HG03097 (cell line): Measurements from ENCODE around the gene NRL.

Experiments
- ATAC-seq: cut with Tn5 transposase; IDR thresholded peaks from one replicate; pipeline ENCODE4 v1.9.1; 2021; ENCODE audit not compliant: unreplicated experiment, low FRiP score

NRL gene

DNA sequence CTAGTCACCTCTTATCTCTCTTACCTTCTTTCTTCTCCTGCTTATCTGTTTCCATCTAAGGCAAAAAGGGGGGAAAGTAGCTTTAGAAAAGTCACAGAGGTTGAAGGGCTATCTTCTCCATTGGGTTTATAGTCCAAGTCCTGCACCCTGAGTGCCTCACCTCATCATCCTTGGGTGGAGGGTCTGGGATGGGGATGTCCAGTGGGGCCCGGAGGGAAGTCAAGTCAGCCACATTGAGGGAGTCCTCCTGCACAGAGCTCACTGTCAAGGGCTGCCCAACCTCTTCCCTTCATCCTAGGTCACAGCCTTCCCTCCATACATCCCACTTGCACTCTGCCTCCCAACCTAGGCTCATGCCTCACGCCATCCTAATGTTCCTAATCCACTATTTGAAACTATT is 30.5 kb upstream of the NRL start:
- ATAC-seq, result no peak

DNA sequence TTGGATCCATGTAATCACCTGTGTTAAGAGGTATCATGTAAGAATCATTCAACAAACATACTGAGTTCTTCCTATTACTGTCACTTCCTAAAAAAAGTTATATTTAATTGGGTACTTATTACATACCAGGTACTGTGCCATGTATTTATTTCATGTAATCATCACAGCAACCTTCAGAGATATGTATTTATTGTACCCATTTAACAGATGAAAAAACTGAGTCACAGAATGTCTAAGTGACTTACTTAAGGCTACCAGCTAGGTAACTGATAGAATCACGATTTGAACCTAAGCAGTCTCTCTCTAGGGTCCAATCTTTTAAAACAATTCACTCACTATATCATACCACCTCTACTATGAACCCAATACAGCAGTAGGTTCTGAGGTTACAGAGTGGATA is 29.7 kb upstream of the NRL start:
- ATAC-seq, result no peak

DNA sequence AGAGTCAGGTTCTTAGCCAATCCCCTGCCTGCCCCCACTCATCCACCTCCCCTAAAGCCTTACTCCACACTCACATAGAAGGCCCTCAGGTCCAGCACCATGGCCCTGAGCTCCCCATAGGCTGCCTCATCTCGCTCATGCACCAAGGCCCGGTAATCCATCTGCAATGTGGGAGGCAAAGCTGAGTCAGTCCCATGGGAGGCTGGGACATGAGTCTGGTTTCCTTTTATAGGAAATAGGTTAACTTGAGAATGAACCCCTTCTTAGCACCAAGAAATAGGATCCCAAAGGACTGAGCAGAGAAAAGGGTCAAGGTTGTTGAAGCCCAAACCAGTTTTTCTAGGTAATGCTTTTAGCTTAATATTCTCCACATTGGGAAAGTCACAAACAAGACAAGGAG is 28.8 kb upstream of the NRL start:
- no peak for ATAC-seq

DNA sequence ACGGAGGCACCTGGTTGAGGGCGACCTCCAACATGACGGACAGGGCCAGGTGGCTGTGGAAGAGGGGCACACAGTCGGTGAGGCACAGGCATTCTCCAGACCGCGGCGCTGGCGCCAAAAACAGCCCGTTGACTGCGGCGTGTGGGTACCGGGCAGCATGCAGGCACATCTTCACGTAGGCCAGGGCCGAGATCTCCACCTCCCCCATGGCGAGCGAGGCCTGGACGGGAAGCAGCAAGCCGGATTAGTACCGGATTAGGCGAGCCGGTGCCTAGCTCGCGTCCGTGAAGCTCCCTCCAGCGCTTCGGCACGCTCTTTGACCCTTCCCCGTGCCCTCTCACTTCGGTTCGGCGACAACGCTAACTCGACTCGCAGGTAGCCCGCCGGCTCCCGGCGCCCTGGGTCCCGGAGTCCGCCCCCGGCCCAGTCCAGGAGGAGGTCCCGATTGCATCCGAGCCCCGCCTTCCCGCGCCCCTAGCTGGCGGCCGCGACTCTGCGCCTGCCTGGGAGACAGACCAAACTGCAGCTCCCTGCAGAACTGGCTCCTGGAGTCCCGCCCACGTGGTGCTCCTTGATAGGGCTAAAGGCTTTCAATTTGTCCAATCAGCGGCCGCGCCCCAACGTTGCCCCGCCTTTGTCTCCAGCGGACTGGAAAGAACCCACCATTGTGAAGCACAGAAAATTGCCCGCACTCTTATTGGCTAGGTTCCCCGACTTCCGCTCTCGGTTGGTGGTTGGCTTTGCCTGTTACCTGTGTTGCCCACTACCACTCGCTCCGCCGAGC is 26.5 kb upstream of the NRL start, which contains the start of gene EMC9:
Gene EMC9 (minus strand): TSS at position 495 of the 784 bp plus-strand sequence. CDS start 287 bp downstream, at position 208.
- peak; percentile 72 for ATAC-seq

DNA sequence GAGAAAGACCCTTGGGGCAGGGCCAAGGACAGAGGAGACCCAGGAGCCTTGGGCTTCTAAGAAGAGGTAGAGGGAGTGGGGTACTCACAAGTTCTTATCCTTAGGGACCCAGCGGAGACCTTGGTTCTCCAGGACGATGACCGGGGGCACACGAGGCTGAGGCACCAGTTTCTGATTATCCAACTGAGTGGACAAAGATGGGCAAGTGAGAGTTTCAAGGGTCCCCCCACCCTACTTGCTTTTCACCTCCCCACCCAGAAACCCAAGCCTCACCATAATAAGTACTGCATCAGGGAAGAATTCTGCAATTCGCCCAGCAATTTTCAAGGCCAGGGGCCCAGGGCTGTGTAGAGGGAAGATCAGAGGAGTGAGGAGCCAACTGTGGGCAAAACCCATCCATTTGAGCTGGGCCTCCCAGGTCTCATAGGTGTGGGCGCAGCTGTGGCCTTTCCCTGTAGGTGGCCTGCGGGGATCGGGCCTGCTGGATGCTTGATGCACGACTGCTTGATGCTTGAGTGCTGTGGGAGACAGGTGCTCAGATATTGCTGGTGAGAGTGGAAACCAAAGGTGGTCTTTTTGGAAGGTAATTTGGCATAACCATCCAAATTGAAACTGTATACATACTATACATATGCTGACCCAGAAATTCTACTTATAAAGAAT is 24.7 kb upstream of the NRL start:
- no peak for ATAC-seq

DNA sequence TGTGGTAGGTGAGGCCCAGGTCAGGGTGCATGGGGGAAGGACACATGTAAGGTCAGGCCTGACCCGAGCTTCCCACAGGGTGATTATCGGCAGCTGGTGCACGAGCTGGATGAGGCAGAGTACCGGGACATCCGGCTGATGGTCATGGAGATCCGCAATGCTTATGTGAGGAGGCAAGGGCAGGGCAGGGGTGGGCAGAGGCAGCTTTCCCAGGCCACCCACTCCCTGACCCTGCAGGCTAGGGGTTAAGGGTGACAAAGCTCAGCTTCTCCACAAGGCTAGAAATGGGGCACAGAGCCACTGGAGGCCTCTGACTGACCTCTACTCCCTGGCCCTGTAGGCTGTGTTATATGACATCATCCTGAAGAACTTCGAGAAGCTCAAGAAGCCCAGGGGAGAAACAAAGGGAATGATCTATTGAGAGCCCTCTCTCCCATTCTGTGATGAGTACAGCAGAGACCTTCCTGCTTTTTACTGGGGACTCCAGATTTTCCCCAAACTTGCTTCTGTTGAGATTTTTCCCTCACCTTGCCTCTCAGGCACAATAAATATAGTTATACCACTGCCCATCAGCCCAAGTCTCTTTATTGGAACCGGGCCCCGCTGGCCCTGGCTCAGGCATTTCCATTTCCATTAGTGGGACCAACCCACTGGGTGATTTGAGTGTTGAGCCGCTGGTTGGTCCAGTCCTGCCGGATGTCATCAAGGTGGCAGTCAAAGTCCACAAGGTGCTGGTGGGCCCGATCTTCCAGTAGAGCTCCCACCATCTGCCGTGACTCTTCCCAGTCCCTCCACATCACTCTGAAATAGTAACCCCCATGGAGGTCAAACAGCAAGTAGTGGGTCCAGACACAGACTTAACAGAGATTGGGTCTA is 23.9 kb upstream of the NRL start:
- no peak for ATAC-seq

DNA sequence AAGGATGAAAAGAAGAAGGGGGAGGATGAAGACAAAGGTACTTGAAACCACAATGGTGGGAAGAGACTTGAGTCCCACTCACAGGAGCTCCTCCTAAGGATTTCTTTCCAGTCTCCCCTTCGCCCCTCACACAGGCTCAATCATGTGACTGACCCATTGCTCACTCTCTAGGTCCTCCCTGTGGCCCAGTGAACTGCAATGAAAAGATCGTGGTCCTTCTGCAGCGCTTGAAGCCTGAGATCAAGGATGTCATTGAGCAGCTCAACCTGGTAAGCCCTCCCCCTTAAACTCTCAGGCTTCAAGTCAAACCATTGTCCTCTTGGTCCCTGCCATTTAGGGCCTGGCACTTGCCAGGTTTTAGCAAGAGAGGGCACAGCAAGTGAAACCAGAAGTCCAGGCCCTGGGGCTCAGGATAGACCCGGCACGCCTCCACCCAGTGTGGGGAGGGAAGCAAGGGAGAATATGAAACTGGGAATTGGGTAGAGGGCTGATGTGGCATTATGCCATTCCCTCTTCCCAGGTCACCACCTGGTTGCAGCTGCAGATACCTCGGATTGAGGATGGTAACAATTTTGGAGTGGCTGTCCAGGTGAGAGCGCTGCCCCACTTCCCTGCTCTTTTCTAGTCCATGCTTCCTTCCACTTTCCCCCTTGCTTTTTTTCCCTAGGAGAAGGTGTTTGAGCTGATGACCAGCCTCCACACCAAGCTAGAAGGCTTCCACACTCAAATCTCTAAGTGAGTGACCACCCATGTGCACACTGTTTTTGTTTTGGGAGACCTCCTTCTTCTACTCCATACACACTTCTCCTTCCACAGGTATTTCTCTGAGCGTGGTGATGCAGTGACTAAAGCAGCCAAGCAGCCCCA is 23.0 kb upstream of the NRL start:
- no peak for ATAC-seq

DNA sequence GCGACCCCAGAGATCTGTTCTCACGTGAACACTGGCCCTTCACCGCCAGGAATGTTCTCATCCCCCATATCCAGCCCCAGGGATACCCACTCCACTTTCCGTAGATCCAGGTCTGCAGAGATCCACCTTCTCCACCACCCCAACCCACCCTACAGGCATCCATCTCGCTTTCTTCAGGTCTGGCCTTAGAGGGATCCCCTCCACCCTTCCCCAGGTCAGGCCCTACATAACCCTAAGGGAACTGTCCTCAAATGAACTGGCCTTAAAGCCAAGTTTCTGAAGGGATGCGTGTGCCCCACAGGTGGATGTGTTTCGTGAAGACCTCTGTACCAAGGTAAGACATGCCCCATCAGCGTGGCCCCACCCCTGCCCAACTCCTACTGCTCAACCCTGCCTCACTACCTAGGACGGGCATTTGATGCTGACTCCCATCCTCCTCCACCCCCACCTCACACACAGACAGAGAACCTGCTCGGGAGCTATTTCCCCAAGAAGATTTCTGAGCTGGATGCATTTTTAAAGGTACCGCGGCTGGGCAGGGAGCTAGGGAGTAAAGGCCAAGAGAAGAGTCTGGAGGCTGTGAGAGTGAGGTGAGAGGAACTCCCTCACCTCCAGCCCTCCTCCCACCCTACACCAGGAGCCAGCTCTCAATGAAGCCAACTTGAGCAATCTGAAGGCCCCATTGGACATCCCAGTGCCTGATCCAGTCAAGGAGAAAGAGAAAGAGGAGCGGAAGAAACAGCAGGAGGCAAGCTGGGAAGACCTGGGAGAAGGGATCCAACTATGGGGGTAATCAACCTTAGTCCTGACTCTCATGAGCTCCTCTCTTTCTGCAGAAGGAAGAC is 22.2 kb upstream of the NRL start:
- no peak for ATAC-seq

DNA sequence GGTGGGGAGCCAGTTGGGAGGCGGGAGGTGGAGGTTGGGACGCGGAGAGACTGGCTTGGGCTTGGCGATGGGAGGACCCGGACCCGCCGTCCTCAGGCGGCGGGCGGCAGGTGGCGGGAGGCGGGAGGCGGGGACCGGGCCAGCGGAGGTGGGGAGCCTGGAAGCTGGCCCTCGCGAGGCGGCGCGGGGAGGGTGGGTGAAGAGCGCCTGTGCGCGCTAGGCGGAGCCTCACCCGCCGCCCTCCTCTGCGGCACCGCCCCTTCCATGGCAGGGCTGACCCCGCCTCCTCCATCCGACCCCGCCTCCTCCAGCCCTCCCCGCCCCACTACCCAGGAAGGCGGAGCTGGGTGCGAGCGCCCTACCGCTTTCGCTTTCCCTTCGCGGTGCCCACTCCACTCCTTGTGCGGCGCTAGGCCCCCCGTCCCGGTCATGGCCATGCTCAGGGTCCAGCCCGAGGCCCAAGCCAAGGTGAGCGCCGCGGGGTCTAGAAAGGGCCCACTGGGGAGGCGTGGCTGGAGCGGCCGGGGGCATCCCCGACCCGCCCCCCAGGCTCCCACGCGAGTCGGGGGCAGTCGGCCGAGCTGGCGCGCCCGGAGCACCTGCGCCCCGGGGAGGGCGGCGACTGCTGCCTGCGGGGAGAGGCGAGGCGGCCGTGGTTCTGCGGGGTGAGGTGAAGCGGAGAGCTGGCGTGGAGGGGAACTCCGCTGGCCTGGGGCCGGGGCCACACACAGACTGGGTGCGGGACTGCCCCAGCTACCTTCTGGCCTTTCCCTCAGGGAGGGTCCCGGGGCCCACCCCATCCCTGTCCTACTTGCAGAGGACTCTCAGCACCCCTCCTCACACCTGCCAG is 21.3 kb upstream of the NRL start, which contains the start of gene PSME1:
Gene PSME1 (plus strand): TSS at position 361 of the 850 bp plus-strand sequence. CDS start 69 bp downstream, at position 430.
- peak; percentile 74 for ATAC-seq

DNA sequence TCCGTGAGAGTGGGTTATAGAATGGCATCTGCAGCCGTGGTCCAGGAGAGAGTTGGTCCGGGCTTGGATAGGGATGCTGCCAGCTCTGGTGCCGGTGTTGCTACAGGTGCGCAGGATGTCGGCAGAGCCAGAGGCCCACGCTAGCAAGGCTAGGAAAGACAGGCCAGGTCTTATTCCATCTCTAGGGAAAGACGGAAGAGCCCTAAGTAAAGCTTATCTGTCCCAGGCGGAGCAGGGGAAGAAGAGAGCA is 20.8 kb upstream of the NRL start:
- ATAC-seq, result peak; percentile 9

DNA sequence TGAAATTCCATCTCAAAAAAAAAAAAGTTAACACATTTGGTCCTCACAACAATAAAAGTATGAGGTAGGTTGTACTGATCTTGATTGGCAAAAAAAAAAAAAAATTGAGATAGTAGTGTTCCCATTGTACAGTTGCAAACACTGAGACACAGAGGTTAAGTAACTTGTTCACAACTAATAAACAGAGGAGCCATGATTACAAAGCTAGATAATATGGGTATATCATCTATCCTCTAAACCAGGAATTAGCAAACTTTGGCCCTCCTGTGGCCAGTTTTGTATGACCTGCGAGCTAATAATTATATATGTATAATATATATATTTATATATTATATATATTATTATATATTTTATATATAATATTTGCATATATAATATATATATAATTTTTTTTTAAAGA is 19.0 kb upstream of the NRL start:
- no peak for ATAC-seq

DNA sequence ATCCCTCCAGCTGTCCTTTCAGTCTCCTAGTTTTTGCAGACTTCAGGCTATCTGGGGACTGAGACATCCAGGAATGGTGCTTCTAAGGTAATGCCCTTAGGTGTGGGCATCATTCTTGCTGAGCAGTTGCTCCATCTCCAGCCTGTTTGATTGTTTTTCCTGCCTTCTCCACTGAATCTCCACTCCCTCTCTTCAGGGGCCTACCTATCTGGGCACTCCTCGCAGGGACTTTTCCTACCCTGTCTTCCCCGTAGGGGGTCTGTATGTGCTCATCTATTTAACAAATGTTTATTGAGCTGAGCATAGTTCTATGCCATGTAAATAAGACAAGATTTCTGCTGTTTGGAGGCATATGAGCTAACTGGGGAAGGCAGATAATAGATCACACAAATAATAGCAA is 18.2 kb upstream of the NRL start:
- ATAC-seq, result no peak

DNA sequence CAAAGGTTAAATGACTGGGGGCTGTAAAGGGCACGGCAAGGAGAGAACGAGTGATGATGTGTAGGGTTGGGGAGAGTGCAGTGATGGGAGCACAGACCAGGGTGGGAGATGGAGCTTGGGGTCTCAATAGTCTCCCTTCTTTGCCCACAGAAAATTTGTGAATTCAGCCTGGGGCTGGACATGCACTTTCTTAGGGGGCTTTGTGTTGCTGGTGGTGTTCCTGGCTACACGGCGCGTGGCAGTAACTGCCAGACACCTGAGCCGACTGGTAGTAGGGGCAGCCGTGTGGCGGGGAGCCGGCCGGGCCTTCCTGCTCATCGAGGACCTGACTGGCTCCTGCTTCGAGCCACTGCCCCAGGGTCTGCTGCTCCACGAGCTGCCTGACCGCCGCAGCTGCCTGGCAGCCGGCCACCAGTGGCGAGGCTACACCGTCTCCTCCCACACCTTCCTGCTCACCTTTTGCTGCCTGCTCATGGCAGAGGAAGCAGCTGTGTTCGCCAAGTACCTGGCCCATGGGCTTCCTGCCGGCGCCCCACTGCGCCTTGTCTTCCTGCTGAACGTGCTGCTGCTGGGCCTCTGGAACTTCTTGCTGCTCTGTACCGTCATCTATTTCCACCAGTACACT is 17.4 kb upstream of the NRL start:
- no peak for ATAC-seq

DNA sequence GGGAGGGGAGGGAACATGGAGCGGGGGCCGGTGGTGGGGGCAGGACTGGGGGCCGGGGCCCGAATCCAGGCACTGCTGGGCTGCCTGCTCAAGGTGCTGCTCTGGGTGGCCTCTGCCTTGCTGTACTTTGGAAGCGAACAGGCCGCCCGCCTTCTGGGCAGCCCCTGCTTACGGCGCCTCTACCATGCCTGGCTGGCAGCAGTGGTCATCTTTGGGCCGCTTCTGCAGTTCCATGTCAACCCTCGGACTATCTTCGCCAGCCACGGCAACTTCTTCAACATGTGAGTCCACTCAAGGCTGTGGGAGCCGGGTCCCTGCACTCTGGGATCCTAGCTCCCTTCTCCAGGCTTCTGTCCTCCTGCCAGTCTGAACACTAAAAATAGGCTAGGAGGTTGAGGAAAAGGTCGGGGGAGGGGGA is 16.8 kb upstream of the NRL start:
- no peak for ATAC-seq

DNA sequence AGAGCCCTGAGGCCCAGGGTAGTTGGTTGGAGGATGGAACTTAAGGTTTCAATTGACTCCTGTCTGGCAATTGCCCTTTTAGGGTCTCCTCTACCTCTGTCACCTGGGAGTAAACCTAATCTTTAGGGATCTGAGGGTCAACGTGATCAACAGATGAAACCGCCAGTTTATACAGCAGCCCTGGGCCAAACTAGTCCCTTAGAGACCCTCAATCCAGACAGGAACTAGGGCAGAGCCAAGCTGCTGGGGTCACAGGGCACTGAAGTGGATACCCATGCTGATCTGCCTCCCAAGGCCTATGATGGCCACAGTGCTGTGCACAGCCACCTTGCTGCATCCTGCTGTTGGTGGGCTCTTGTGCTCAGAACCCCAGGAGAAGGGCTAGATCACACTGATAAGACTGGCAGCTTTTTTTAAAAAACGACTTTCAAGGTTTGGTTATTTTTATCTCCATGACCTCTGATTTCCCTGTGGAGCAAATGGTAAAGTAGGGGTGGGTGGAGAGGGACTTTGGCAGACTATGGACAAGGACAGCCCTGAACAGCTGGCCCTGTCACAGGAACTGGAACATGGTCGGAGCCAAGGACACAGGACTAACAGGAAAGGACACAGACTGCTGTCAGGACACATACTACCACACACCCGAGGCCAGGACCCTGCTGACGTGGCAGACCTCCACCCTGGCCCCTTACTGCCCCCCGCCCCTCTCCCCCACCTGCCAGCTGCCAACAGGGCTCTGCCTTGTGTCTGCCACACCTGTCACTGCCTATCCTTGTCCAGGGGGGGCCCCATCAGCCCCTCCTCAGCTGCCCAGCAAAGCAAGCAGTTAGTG is 16.2 kb upstream of the NRL start:
- no peak for ATAC-seq

DNA sequence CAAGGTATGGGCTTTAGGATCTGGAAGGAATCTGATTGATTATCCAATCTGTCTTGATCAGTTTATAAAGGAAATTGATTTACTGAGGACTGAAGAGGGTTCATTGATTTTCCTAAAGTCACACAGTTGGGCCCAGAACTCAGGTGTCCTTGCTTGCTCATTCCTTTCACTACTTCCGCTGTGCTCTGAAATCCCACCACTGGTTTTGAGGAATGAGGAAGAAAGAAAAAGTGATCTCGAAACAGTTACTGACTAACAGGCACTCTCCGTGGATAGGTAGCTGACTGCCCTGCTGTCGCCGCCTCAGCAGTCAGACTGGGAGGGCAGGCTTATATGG is 15.6 kb upstream of the NRL start, which contains the start of gene FITM1:
Gene FITM1 (plus strand): TSS at position 280 of the 337 bp plus-strand sequence. CDS start 905 bp downstream, outside the sequence.
- no peak for ATAC-seq

DNA sequence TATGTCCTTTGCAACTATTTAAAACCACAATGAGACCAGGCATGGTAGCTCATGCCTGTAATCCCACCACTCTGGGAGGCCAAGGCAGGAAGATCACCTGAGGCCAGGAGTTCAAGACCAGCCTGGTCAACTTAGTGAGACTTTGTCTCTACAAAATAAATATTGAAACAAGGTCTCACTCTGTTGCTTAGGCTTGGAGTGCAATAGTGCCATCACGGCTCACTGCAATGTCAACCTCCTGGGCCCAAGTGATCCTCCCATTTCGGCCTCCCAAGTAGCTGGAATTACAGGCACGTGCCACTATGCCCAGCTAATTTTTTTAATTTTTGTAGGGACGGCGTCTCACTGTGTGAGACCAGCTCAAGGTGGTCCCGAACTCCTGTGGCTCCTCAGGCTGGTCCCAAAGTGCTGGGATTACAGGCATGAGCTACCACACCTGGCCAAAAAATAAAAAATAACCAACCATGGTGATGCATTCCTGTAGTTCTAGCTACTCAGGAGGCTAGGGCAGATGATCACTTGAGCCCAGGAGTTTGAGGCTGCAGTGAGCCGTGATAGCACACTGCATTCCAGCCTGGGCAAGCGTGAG is 14.8 kb upstream of the NRL start:
- ATAC-seq, result no peak
